Fibroblast of mammary gland (primary cell): ENCODE results near the gene ANKRD11.

Experiments
- DNase-seq: peaks from one replicate; pipeline ENCODE4 v3.0.0-alpha.2; 2010; ENCODE audit warnings: low read depth
- H3K4me3 ChIP-seq: 2 replicates; pipeline ENCODE4 v1.5.1; 2011; ENCODE audit warnings: low read depth, mild to moderate bottlenecking, low read length, moderate library complexity; ENCODE audit not compliant: control insufficient read depth
- CTCF ChIP-seq: conservative IDR thresholded peaks from 2 replicates; pipeline ENCODE4 v1.5.1; 2011; ENCODE audit warnings: low read depth, low read length, inconsistent platforms; ENCODE audit not compliant: control insufficient read depth, insufficient read depth

ANKRD11 gene

GRCh38 chr16:89482150-89482816, 8.1 kb downstream of the ANKRD11 start:
- no peak overlapping the region for H3K4me3 ChIP-seq

GRCh38 chr16:89481356-89481955, 8.9 kb downstream of the ANKRD11 start:
- no peak for DNase-seq
- TF ChIP-seq CTCF, result no peak
- H3K4me3 ChIP-seq, result no peak overlapping the region

More at GRCh38 chr16:89482150-89482816, 8.1 kb downstream of the ANKRD11 start:
- no peak for TF ChIP-seq CTCF
- DNase-seq, result no peak

GRCh38 chr16:89478576-89479221, 11.7 kb downstream of the ANKRD11 start:
- no peak overlapping the region for H3K4me3 ChIP-seq
- DNase-seq, result peak; percentile 73
- TF ChIP-seq CTCF, result no peak

- no peak for DNase-seq
- H3K4me3 ChIP-seq, result no peak overlapping the region
- TF ChIP-seq CTCF, result no peak
Observed at GRCh38 chr16:89476811-89477261, 13.5 kb downstream of the ANKRD11 start.

GRCh38 chr16:89476379-89476778, 14.0 kb downstream of the ANKRD11 start:
- TF ChIP-seq CTCF, result no peak
- no peak overlapping the region for H3K4me3 ChIP-seq
- no peak for DNase-seq

GRCh38 chr16:89475144-89475543, 15.2 kb downstream of the ANKRD11 start:
- TF ChIP-seq CTCF, result no peak
- H3K4me3 ChIP-seq, result no peak overlapping the region
- DNase-seq, result no peak
